SIG-M5 treated with dmso at 0.1 percent for 504 hours (cell line): ENCODE data around the gene C1orf174.

ENCODE experiments used
- DNase-seq: peaks from one replicate; lab custom pipeline; 2025; ENCODE audit not compliant: unreplicated experiment; lab: John Stamatoyannopoulos, UW

The C1orf174 gene

GRCh38 chr1:3876716-3877115 is 23.4 kb downstream of the C1orf174 start:
- DNase-seq: no peak

- no peak for DNase-seq
Measured at GRCh38 chr1:3874736-3875135, 25.3 kb downstream of the C1orf174 start.

GRCh38 chr1:3872546-3872945 is 27.5 kb downstream of the C1orf174 start:
- DNase-seq: no peak

- no peak for DNase-seq
Measured at GRCh38 chr1:3871451-3871805, 28.6 kb downstream of the C1orf174 start.

GRCh38 chr1:3869751-3870301 is 30.2 kb downstream of the C1orf174 start:
- DNase-seq: no peak

GRCh38 chr1:3868464-3869006 is 31.5 kb downstream of the C1orf174 start:
- no peak for DNase-seq

GRCh38 chr1:3865606-3866160 is 34.4 kb downstream of the C1orf174 start:
- no peak for DNase-seq

- no peak for DNase-seq
Measured at GRCh38 chr1:3864884-3865283, 35.2 kb downstream of the C1orf174 start.

- no peak for DNase-seq
Measured at GRCh38 chr1:3863231-3863935, 36.7 kb downstream of the C1orf174 start.

GRCh38 chr1:3858231-3858981 is 41.7 kb downstream of the C1orf174 start:
- no peak for DNase-seq

GRCh38 chr1:3857791-3858129 is 42.3 kb downstream of the C1orf174 start:
- no peak for DNase-seq

- DNase-seq: peak; percentile 79
Measured at GRCh38 chr1:3856923-3857790, 42.9 kb downstream of the C1orf174 start, which contains the start of the genes CEP104 and DFFB. TSS of gene CEP104 (minus strand) at chr1:3857211. CDS start at chr1:3852407, 4,804 bp downstream. TSS of gene DFFB (plus strand) at chr1:3857476. CDS start at chr1:3857604, 128 bp downstream.

GRCh38 chr1:3852711-3853485 is 47.2 kb downstream of the C1orf174 start:
- no peak for DNase-seq

GRCh38 chr1:3852091-3852490 is 48.0 kb downstream of the C1orf174 start:
- no peak for DNase-seq

- no peak for DNase-seq
Measured at GRCh38 chr1:3851292-3851691, 48.8 kb downstream of the C1orf174 start.

- no peak for DNase-seq
Measured at GRCh38 chr1:3850857-3851256, 49.2 kb downstream of the C1orf174 start.

- no peak for DNase-seq
Measured at GRCh38 chr1:3847081-3847480, 53.0 kb downstream of the C1orf174 start.

- no peak for DNase-seq
Measured at GRCh38 chr1:3846541-3846940, 53.5 kb downstream of the C1orf174 start.

- DNase-seq: no peak
Measured at GRCh38 chr1:3842912-3843311, 57.2 kb downstream of the C1orf174 start.

GRCh38 chr1:3841491-3841890 is 58.6 kb downstream of the C1orf174 start:
- DNase-seq: no peak
